CD14-positive monocyte (primary cell): ENCODE measurements around the gene INHBA. TPM values are rescaled to one million over a fixed set of nuclear protein-coding genes. Genes with fewer than 3 reads are reported as not detected.

ENCODE experiments used
- DNase-seq, 3 donors: peaks; one replicate each; pipeline ENCODE4 v3.0.0-alpha.2; 2011 to 2022
- H2AFZ ChIP-seq: 2 replicates; pipeline ENCODE4 v1.6.0; 2012; ENCODE audit warnings: mild to moderate bottlenecking, low read depth, low read length, inconsistent platforms; ENCODE audit not compliant: insufficient read depth, poor library complexity, severe bottlenecking
- H3K27ac ChIP-seq, 2 donors: 1 replicate in 1 of 2; 2 replicates in 1 of 2; pipeline ENCODE4 v1.5.1; 2012 to 2013; ENCODE audit warnings: low read length in 2 of 2, control low read depth in 1 of 2, inconsistent platforms in 1 of 2, low read depth in 1 of 2, mild to moderate bottlenecking in 1 of 2
- H3K27me3 ChIP-seq, 2 donors: one replicate each; pipeline versions ENCODE4 v1.6.0 to v1.6.1; 2011 to 2013; ENCODE audit warnings: low read length in 2 of 2; ENCODE audit not compliant: control insufficient read depth in 2 of 2, insufficient read depth in 2 of 2
- H3K36me3 ChIP-seq, 2 donors: replicated peaks in 1 of 2; 1 replicate in 1 of 2; 2 replicates in 1 of 2; pipeline versions ENCODE4 v1.5.1 to v1.6.1; 2012 to 2013; ENCODE audit warnings: low read length in 2 of 2, control low read depth in 1 of 2, inconsistent platforms in 1 of 2, mild to moderate bottlenecking in 1 of 2; ENCODE audit not compliant: insufficient read depth in 2 of 2, control insufficient read depth in 1 of 2
- H3K4me1 ChIP-seq, 2 donors: 1 replicate in 1 of 2; 2 replicates in 1 of 2; pipeline versions ENCODE4 v1.5.1 to v1.6.1; 2012 to 2013; ENCODE audit warnings: low read length in 2 of 2, control low read depth in 1 of 2, inconsistent platforms in 1 of 2, mild to moderate bottlenecking in 1 of 2, moderate library complexity in 1 of 2; ENCODE audit not compliant: insufficient read depth in 2 of 2, control insufficient read depth in 1 of 2
- H3K4me2 ChIP-seq: replicated peaks from 2 replicates; pipeline ENCODE3; 2012; ENCODE audit warnings: low read length, moderate library complexity, mild to moderate bottlenecking; ENCODE audit not compliant: poor library complexity, severe bottlenecking; ENCODE audit errors: extremely low read depth
- H3K4me3 ChIP-seq, 3 experiments: fragments of 200-600 bp in 1 of 3; sonication (generic) in 1 of 3; replicated peaks in 1 of 3; 1 replicate in 2 of 3; 2 replicates in 1 of 3; pipeline ENCODE4 v1.5.1; 2011 to 2013; ENCODE audit warnings: low read length in 3 of 3, mild to moderate bottlenecking in 3 of 3, control low read depth in 2 of 3, low read depth in 2 of 3, inconsistent platforms in 1 of 3, moderate library complexity in 1 of 3
- H3K79me2 ChIP-seq: 2 replicates; pipeline ENCODE4 v1.6.0; 2012; ENCODE audit warnings: mild to moderate bottlenecking, control low read depth, inconsistent platforms, low read length, moderate library complexity; ENCODE audit not compliant: insufficient read depth
- H3K9ac ChIP-seq: 2 replicates; pipeline ENCODE4 v1.6.0; 2017; ENCODE audit warnings: low read length, mild to moderate bottlenecking; ENCODE audit not compliant: insufficient read depth, poor library complexity, severe bottlenecking
- H3K9me3 ChIP-seq, 2 donors: replicated peaks in 1 of 2; 1 replicate in 1 of 2; 2 replicates in 1 of 2; pipeline versions ENCODE4 v1.5.1 to v1.6.1; 2012 to 2013; ENCODE audit warnings: low read length in 2 of 2, control low read depth in 1 of 2; ENCODE audit not compliant: control insufficient read depth in 1 of 2, insufficient read depth in 1 of 2
- H4K20me1 ChIP-seq: 2 replicates; pipeline ENCODE4 v1.6.0; 2012; ENCODE audit warnings: mild to moderate bottlenecking, low read length, control low read depth, moderate library complexity; ENCODE audit not compliant: insufficient read depth
- H3K27ac Mint-ChIP-seq, 7 donors: one replicate each; pipeline ENCODE4 v1.8.0; 2020; ENCODE audit warnings: mild to moderate bottlenecking in 7 of 7, mixed read lengths in 7 of 7, moderate library complexity in 6 of 7, inconsistent platforms in 2 of 7
- H3K27me3 Mint-ChIP-seq, 3 donors: one replicate each; pipeline ENCODE4 v1.8.0; 2021 to 2022; ENCODE audit warnings: low read depth in 3 of 3, mild to moderate bottlenecking in 3 of 3, mixed read lengths in 3 of 3, moderate library complexity in 3 of 3, inconsistent platforms in 1 of 3
- H3K36me3 Mint-ChIP-seq, 2 donors: one replicate each; pipeline ENCODE4 v1.8.0; 2020; ENCODE audit warnings: mixed read lengths in 2 of 2, inconsistent platforms in 1 of 2, mild to moderate bottlenecking in 1 of 2
- H3K4me1 Mint-ChIP-seq: one replicate; pipeline ENCODE4 v1.8.0; 2020; ENCODE audit warnings: mild to moderate bottlenecking, mixed read lengths
- H3K4me3 Mint-ChIP-seq, 2 donors: one replicate each; pipeline ENCODE4 v1.8.0; 2020; ENCODE audit warnings: mild to moderate bottlenecking in 2 of 2, mixed read lengths in 2 of 2, moderate library complexity in 1 of 2
- H3K9me3 Mint-ChIP-seq, 7 donors: one replicate each; pipeline ENCODE4 v1.8.0; 2020 to 2022; ENCODE audit warnings: mixed read lengths in 7 of 7, mild to moderate bottlenecking in 6 of 7, moderate library complexity in 6 of 7, inconsistent platforms in 2 of 7
- CTCF ChIP-seq: fragments of 200-600 bp; IDR thresholded peaks from one replicate; pipeline ENCODE4 v1.8.0; 2022; ENCODE audit warnings: antibody characterized with exemption, mild to moderate bottlenecking
- WGBS: methylation state at CpG from one replicate; pipeline ENCODE4 v1.1.5; 2013; ENCODE audit warnings: missing lambda C conversion rate; ENCODE audit not compliant: insufficient coverage; 5-methylcytosine and 5-hydroxymethylcytosine counted together
- intact Hi-C, 2 donors: fragments of 100-400 bp; cut with micrococcal nuclease; formaldehyde crosslinking; loops; one replicate each; pipeline versions ENCODE4 v1.15.0 to v1.15.1; 2023
- polyA plus RNA-seq, 3 donors: library from polyadenylated mRNA; depleted of rRNA in 1 of 3; unstranded in 2 of 3; stranded (reverse) in 1 of 3; fragments of 300-500 nt in 2 of 3; fragments of >200 nt in 1 of 3; fragmentation: Illumina TruSeq in 2 of 3; gene quantifications; 1 replicate in 2 of 3; 2 replicates in 1 of 3; pipeline ENCODE4 v1.2.3, GENCODE V29; 2012 to 2021

INHBA gene
- polyA plus RNA-seq, 3 donors = 0.08 to 0.24 (median 0.09) TPM

GRCh38 chr7:41742401-41743020 lies 39.6 kb upstream of the INHBA start:
- no peak overlapping the region for H3K4me3 Mint-ChIP-seq

GRCh38 chr7:41738806-41739205 lies 35.9 kb upstream of the INHBA start:
- Mint-ChIP-seq H3K27ac (peak overlapping the region in 3 of 7 donors; percentile 1 to 67 (median 6)), H3K27me3 (no peaks in the 10 kb centered on the region), H3K4me3 (no peak overlapping the region), H3K4me1 (peaks cover 25% of the 10 kb centered on the region), H3K36me3 (peaks cover 0 to 2% of the 10 kb centered on the region in 2 donors), H3K9me3 (peaks cover 10 to 28% (median 22%) of the 10 kb centered on the region in 7 donors)
- WGBS = 0% methylated on average over 1 of the region's 3 CpGs
- Histone ChIP-seq H3K27me3 (no peaks in the 10 kb centered on the region), H3K4me2 (no peak overlapping the region), H3K4me1 (peaks cover 11 to 20% of the 10 kb centered on the region in 2 donors), H3K4me3 (no peak overlapping the region), H4K20me1 (no peaks in the 10 kb centered on the region), H3K9me3 (peaks cover 17 to 19% of the 10 kb centered on the region in 2 donors), H3K79me2 (no peaks in the 10 kb centered on the region), H3K36me3 (no peaks in the 10 kb centered on the region), H3K27ac (no peak overlapping the region), H3K9ac (no peak overlapping the region), H2AFZ (no peak overlapping the region)
- TF ChIP-seq CTCF = no peak
- intact Hi-C loops = no loop called here
- DNase-seq = no peak

More at GRCh38 chr7:41742401-41743020, 39.6 kb upstream of the INHBA start:
- DNase-seq = no peak
- peaks cover 13 to 30% (median 19%) of the 10 kb centered on the region in 7 donors for H3K9me3 Mint-ChIP-seq
- H3K79me2 ChIP-seq = no peaks in the 10 kb centered on the region
- 100% methylated on average over 1 of the region's 2 CpGs for WGBS
- peak overlapping the region in 1 of 7 donors; percentile 59 for H3K27ac Mint-ChIP-seq
- no peak overlapping the region for H3K4me3 ChIP-seq
- H3K27me3 Mint-ChIP-seq = no peaks in the 10 kb centered on the region
- H3K9me3 ChIP-seq = peaks cover 17 to 19% of the 10 kb centered on the region in 2 donors
- no peaks in the 10 kb centered on the region for H3K27me3 ChIP-seq
- no peak overlapping the region for H2AFZ ChIP-seq
- no peaks in the 10 kb centered on the region for H3K36me3 Mint-ChIP-seq
- intact Hi-C loops = no loop called here
- H3K4me2 ChIP-seq = no peak overlapping the region
- no peak overlapping the region for H3K27ac ChIP-seq
- H3K4me1 ChIP-seq = no peaks in the 10 kb centered on the region
- peaks cover 5% of the 10 kb centered on the region for H3K4me1 Mint-ChIP-seq
- H4K20me1 ChIP-seq = no peaks in the 10 kb centered on the region
- H3K36me3 ChIP-seq = no peaks in the 10 kb centered on the region
- H3K9ac ChIP-seq = no peak overlapping the region
- no peak for TF ChIP-seq CTCF
